Umbilical cord (tissue), 2 donors: ENCODE measurements around the gene P2RY6. TPM values are rescaled to one million over a fixed set of nuclear protein-coding genes. Genes with fewer than 3 reads are reported as not detected.
"Not testable (repeated sequence)": the region's sequence is repeated elsewhere in the genome, so short reads cannot be mapped to it uniquely, and the experiment has no call there.

Experiments used
- DNase-seq: peaks from one replicate; pipeline ENCODE4 v3.0.0-alpha.2; 2015; ENCODE audit warnings: low spot score
- total RNA-seq: library from RNA; depleted of rRNA; stranded (reverse); fragments of >200 nt; gene quantifications from one replicate; pipeline ENCODE4 v1.2.3, GENCODE V29; 2014; ENCODE audit warnings: low replicate concordance; ENCODE audit not compliant: insufficient read depth

Gene P2RY6
- total RNA-seq, 1 donor from 2014 or later: not detected

DNA sequence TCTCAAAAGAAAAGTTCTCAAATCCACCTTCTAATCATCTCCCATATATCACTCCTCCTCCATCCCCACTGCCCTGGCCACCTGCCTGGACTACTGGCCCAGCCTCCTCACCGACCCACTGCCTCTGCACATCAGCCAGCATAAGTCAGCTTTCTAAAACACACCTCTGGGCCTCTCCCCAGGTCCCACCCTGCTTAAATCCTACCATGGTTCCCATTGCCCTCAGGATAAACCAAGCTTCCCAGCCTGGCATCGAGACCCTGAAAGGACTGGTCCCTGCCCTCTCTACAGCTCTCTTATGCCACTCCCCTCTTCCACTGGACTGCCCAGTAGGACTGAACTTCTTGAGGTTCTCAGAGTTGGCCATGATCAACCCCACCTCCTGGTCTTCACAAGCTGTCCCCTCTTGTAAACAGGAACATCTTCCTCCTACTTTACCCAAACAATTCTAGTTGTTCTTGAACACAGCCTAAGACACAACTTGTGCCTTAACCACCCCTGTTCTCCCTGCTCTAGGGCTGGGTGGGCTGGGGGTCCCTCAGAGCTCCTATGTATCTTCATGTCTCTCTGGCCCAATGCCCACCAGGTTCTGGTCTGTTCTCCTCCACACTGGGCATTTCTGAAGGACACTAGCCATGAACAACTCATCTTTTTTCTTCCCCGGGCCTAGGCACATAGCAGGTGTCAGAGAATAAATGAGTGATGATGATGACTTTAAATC is 12.6 kb upstream of the P2RY6 start:
- DNase-seq: no peak

DNA sequence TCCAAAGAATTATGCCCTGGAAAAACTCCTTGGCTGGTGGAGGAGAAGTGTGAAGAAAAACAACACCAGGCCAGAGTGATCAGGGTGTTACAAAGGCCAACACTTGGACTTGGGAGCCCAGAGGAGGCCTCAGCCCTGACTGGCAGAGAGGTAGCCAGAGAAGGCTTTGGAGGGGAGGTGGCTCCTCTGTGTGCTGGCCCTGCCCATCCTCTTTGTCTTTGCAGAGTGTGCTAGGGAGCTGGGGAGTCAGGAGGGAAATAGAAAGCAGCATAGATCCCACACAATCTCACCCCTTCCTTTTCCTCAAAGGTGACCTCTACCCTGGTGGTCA is 12.0 kb upstream of the P2RY6 start:
- no peak for DNase-seq

DNA sequence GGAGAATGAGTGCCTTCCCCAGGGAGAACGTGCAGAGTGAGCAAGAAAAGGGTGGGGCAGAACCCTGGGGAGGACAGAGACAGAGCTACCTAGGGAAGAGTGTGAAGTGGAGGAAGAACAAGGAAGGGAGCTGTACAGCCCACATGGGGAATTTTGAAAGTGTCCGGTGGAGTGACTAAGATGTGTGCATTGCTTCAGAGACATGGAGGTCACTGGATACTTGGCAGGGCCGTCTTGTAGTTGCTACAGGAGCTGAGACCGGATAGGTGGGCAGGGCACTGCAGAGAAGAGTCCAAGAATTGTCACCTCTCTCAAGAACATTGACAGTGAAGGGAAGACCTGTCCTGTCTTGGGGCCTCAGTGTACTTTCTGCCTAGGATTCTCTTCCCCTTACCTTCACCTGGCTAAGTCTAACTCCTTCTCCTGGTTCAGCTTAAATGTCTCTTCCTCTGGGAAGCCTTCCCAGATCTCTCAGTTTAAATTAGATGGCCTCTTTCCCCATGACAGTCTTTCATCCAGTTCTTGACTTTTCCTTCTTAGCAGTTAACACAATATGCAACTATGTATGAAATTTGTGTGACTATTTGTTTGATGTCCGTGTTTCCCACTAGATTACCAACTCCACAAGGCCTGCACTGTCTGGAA is 9.2 kb upstream of the P2RY6 start:
- DNase-seq: no peak

DNA sequence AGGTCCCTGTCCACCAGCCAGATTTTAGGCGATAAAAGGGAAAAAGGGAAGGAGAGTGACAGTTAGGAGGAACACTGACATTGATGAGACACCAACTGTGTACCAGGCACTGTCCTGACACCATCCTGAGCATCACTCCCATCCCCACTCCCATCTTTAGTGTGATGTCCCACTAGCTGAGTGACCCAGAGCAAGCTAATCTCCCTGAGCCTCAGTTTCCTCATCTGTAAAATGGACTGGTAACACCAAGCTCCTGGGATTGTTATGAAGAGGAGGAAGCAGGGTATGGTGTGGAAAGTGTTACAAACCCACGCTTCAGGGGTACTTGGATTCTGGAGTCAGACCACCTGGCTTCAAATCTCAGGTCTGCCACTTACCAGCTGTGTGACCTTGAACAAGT is 8.5 kb upstream of the P2RY6 start:
- no peak for DNase-seq

DNA sequence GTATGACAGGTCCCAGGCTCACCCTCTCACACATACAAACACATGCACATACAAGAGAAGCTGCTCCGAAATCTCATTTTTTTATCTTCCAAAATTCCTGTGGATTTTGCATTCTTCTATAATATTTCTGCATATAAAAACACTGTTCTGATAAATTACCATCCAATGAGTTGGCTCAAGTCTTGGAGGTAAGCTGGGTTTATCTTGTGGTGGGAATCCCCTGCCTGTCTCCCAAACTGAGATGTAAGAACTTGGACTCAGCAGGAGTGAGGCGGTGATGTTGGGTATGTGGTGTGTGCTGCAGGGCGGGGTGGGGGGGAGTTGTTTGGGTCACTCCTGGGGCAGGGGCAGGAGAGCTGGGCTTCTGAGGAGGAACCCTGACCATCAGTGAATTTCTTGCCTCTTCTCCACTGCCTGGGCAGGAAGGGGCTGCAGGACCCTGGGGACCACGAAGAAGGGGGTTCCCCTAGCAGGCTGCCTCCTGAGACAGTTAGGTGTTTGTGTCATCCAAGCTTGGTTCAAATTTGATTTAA is 6.8 kb upstream of the P2RY6 start:
- DNase-seq: no peak

DNA sequence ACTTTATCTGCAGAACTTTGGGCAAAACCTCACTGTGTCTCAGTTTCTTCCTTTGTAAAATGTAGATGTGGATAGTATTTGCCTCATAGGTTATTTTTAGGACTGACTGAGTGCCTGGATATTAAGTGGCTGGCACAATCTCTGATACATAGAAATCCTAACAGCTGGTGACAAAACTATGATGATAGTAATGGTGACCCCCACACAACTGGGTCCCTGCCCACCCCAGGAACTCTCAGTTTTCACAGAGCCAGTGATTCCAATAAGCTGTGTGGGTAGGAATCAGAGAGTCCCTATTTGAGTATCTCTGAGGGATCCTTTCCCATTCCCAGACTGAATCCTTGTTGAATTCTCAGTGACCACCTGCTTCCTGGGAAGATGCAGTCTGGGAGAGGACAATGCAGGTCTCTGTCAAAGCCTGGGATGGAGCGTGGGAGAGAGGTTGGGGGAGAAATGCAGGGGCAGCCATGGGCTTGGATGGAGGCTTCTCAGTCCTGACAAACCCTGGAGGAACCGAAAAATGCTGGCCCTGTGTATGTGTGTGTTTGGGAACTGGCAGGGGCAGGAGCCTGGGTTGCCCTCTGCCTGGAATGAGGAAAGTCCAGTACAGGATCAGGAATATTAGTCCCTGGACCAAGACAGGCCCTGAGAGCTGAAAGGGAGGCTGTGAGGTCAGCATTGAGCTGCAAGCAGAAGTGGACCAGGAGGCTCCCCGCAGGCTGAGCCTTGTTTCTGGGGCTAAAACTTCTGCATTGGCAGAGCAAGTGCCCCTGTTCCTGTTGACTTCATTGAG is 6.1 kb upstream of the P2RY6 start:
- no peak for DNase-seq

DNA sequence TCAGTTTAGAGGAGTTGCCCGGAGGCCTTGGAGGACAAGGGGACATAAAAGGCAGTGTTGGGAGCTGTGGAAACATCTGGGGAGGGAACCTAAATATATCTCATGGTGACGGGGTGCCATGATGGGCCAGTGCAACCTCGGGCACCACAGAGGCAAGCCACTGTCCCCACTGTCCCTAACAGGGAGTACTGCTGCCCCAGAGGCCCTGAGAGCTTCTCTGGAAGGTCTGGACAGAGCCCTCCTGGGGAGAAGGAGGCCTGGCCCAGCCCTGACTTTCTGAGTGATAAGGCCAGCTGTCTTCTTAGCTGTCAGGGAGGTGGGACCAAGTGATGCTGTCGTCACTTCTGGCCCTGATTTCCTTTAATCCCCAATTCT is 5.5 kb upstream of the P2RY6 start:
- no peak for DNase-seq

DNA sequence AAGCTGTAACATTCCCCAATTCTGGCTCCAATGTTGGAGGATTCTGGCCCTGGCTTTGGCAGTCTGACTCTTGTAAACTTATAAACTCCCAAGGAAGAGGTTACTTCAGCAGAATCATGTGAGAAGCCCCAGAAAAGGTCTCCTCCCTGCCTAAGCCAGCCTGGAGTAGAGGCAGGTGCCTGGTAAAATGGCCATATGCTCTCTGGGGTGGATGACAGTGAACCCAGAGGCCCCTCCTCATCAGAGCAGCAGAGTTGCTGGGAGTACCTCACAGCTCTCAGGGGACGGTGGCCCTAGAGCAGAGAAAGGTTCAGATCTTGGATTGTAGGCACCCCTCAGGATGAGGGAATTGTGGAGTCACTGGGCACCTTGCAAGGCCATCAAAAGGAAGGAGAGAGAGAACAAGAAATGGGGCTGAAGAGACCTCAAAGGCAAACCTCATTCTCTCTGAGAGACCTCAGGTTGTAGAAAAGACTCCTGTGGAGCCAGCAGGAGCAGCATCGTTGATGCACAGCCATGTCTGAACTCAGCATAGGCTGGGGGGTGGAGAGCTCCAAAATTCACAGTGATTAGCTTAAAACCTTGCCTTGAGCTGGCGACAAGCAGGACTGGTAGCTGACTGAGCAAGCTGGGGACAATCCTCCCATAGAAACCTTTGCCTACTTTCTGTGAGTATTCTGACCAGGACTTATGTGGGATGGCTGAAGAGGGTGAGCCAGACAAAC is 4.9 kb upstream of the P2RY6 start:
- no peak for DNase-seq

DNA sequence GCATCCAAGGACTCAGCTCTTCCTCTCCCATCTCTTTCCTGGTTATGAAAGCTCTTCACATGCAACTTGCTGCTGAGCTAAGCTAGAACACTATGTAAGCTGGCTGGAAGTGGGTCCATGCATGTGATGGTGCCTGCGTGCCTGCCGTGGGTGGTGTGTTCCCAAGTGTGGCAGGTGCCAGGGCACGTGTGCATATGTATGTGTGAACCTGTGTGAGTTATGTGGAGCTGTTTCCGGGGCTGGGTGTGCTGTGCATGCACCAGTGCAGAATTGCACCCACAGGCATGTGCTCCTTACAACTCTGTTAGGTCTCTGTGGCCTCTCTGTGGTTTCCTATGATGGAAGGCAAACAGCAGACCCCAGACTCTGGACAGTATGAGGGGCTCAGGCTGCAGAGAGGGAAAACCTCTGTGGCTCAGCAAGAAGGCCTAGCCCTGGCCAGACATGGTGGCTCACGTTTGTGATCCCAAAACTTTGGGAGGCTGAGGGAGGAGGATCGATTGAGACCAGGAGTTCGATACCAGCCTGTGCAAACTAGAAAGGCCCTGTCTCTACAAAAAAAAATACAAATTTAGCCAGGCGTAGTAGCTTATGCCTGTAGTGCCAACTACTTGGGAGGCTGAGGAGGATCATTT is 4.1 kb upstream of the P2RY6 start:
- no peak for DNase-seq

DNA sequence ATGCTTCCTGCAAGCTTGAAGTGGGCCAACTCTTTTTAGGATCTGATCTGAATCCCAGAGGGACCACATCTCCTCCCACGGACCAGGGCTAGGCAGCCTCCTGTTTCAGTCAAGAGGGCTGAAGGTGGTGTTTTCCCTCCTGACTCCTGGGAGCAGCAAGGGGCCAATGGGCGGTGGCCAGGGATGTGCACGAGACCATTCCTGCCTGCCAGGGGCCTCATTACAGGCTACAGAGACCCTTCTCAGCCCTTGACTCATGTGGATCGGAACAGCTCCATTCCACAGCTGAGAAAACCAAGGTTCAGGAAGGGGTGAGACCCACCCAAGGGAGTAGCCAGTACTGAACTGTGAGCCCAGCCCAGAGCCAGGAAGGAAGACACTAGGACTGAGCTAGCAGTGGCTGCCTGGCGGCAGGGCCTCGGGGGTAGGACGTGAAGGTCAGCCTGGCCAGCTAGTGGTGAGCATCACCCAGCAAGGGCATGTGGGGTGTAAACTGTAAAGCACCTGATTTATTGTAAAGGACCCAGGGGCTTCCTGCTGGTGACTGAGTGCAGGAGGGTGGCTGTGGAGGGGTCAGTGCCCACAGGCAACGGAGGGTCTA is 3.4 kb upstream of the P2RY6 start:
- DNase-seq: no peak

DNA sequence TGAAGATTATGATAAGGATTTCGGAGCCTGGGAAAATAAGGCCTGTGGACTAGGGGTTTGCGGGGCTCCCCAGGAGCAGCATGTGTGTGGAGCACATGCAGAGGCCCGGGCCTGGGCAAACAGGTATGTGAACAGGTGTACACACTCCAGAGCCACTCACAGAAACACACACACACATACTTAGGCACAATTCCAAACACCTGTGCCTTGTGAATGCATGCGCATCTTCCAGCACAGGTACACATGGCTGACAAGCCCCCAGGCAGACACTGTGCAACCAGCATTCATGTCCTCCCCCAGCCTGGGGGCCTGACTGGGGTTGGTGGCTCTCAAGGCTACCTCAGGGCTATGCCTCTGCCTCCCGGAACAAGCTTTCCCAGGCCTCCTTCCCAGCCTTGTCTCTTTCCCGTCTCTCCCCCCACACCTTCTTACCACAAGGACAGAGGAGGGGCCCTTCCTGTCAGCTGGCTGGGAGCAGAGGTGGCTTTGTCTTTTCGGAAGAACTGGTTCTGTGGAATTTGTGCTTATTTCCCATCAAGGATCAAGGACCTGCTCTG is 2.6 kb upstream of the P2RY6 start:
- DNase-seq: no peak

DNA sequence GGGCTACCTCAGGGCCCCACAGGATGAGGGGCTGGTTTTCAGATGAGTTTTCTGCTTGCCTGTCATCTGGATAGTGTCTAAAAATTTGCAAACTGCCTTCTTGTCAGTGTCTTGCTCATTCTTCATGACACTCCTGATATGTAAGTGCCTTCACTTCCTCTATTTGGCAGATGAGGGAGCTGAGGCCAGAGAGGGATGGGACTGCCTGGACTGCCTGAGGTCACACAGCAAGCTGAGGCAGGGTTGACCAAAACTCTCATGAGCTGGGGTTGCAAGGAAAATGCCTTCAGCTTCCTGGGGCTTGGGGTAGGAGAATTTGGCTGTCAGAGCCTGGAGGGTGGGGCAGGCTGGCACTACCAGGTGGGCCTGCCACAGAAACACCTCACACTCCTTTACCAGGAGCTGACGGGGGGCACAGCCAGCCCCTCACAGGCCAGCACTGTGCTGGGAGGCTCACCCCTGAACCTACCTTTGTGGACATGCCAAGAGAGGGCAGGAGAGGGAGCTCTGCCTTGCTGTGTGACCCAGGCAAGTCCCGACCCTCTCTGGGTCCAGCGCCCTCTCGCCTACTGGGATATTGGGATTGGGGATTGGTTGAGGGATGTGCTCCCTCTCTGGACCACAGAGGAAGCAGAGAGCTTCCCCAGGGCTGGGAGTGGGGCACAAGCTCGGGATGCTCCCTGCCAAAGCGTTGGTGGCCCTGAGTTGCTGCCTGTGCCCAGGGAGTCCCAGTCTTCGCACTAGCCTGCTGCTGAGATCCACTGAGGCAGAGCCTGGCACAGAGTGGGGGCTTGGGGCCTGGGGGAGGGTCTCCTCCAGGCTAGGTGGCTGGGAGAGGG is 1.9 kb upstream of the P2RY6 start:
- DNase-seq: peak; percentile 73

DNA sequence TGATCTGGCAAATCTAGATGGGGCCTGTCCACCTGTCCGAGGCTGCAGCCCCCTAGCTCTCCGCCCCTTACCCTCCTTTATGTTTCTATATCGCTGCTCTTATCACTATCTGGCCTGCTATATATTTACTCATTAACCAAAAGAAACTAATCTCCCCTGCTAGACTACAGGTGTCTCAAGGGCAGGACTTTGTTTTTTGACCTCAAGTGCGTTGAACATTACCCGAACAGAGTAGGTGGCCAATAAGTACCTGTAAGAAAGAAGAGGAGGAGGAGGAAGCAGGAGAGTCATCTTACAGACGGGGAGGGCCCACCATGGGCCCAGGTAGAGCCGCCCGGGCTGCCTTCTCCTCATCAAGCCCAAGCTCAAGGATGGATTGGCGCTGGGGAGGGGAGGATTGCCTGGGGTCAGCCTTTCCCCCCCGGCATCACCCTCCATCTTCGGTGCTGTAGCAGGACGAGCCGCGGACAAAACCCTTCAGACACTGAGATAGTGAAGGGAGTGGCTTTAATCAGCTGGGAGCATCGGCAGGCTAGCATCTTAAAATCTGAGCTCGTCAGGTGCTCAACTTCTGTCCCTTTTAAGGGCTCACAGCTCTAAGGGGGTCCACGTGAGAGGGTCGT is 1.2 kb upstream of the P2RY6 start:
- DNase-seq: no peak

DNA sequence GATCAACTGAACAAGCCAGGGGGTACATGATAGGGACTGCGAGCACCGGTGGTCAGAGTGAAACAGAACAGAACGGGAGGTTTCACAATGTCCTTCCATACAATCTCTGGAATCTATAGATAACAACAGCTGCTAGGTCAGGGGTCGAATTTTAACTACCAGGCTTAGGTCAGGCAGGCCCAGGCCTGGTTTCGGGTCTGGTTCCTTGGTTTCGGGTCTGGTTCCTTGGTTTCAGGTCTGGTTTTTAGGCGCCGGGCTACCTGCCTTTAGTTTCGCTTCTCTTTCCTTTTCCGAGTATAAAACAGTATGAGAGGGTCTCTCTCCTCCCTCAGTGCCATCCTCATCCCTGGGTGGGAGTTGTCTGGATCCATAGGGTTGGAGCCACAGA is 666 bp upstream of the P2RY6 start:
- DNase-seq: not testable (repeated sequence)

DNA sequence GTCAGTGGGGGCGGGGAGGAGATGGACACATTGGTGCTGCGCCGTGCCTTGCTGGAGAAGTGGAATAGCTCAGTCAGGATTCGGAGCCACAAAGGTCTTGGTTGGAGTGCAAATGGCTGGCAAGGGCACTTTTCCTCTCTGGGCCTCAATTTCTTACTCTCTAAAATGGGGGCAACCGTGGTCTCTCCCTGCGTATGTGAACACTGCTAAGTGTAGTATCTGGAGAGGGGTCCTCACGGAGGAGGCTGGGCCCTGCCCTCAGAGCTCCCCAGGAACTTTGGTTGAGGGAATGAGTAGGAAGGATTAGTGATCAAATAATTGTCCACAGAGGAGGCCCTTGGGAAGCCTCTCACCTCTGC is 521 bp downstream of the P2RY6 start:
- DNase-seq: no peak

DNA sequence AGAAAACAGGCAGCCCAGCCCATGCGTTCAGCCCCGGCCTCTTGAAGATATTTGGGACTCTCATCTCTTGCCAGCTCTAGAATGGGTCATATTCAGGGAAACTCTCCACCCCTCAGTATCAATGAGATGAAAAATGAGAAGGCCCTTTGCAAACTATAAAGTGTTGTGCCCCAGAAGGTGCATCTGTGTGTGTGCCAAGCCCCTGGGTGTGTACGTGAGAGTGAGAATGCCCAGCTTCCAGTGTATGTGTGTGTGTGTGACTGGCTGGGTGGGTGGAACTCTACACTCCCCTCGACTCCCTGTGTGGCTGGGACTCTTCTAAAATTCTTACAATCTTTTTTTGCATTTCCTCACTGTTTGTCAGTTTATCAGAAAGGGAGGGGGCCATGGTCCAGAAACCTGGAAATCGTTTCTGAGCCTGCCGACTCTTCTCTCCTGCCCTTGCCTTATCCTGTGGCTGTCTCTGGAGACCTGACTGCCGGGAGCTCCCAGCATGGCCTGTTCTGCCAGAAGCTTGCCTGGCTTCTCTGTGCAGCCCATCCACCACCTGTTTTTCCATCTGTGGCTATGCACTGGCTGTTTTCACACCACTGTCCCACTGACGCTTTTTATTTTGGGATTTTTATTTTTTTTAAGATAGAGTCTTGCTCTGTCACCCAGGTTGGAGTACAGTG is 1.2 kb downstream of the P2RY6 start:
- DNase-seq: no peak

DNA sequence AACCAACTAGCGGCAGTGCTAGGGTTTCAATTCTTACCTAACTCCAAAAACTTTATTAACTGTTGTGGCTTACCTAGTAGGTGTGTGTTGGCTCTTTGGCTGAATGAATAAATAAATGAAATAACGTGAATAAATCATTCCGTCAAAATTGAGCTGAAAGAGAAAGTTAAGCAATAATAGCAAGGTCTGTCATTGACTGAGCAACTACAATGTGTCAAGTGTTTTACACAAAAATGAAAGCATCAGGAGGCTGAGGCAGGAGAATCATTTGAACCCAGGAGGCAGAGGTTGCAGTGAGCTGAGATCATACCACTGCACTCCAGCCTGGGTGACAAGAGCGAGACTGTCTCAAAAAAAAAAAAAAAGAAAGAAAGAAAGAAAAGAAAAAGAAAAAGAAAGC is 2.1 kb downstream of the P2RY6 start:
- not testable (repeated sequence) for DNase-seq

DNA sequence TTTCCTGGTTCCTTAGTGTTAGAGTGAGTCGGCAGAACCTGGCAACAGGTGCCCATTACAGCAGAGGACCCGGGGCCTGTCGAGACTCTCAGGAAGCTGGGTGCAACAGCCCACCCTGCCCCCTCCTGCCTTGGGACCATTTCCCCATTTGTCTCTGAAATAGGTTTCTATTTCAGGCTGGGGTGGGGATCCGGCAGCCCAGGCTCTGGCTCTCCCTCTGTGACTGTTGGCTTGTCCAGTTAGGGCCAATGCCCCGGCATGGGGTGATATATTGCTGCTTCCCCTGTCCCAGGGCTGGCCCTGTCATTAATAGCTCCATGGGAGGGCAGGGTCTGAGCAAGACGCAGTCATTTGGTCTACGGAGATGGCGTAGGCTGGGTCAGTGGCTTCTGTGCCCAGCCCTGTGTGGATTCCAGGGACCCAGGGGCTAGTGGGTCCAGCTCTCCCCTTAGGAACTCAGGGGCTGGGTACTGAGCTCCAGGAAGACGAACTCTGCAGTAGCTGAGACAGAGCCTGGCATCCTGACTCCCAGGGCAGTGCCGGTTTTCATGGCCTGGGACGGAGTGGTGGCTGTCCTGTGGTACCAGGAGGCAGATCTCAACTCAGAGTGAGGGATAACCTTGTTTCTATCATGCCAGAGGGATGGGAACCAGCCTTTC is 2.7 kb downstream of the P2RY6 start:
- DNase-seq: no peak
